Stimulated activated naive CD4-positive, alpha-beta T cell treated with Interleukin-2 at 50 U/mL for 16 hours (primary cell): ENCODE results near the gene MLEC.

Experiments used
- DNase-seq: peaks from one replicate; lab custom pipeline; 2025; lab: John Stamatoyannopoulos, UW

MLEC gene

GRCh38 chr12:120741476-120742421 lies 54.8 kb downstream of the MLEC start:
- no peak for DNase-seq

- no peak for DNase-seq
These were observed 58.1 kb downstream of the MLEC start for GRCh38 chr12:120744922-120745493.

GRCh38 chr12:120748242-120748641 lies 61.3 kb downstream of the MLEC start:
- no peak for DNase-seq

DNA sequence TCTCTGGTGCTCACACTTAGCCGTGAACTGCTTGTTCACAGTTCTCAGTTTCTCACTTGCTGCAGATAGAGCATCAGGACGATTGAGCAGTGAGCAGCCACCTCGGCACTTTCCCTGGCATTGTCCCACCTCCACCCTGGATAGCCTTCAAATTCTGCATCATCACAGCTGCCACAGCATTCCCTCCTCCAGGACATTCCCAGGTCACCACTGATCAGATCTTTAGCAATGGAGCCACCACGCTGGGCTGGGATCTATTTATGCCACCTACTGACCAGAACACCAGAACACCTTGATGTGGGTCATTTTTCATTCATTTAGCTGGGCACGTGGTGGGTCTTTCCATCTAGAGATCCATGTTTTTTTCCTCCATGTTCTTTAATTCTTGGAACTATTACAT lies 62.3 kb downstream of the MLEC start:
- no peak for DNase-seq

DNA sequence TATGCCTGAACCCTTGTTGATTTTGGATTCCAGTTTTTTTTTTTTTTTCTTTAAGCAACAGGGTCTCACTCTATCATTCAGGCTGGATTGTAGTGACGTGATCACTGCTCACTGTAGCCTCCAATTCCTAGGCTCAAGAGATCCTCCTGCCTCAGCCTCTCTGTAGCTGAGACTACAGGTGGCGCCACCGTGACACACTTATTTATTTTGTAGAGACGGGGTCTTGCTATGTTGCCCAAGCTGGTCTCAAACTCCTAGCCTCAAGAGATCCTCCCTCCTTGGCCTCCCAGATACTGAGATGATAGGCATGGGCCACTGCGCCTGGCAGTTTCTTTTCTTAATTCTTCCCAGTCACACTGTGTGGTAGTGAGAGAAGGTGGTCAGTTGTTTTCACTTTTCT lies 63.9 kb downstream of the MLEC start:
- DNase-seq: no peak

GRCh38 chr12:120751389-120751788 lies 64.4 kb downstream of the MLEC start:
- no peak for DNase-seq
